Measurements from ENCODE around the gene FEM1B.

The FEM1B gene

GRCh38 chr15:68305420-68305871, 27.9 kb downstream of the FEM1B start:
- no peak for DNase-seq (ENCODE audit: extremely low read depth in 1 of 2, low read depth in 1 of 2)

GRCh38 chr15:68307131-68307928, 29.8 kb downstream of the FEM1B start:
- DNase-seq (ENCODE audit: extremely low read depth in 1 of 2, low read depth in 1 of 2), result no peak

GRCh38 chr15:68309024-68309423, 31.5 kb downstream of the FEM1B start:
- DNase-seq (ENCODE audit: extremely low read depth in 1 of 2, low read depth in 1 of 2), result no peak

GRCh38 chr15:68310178-68310803, 32.7 kb downstream of the FEM1B start:
- DNase-seq (ENCODE audit: extremely low read depth in 1 of 2, low read depth in 1 of 2), result no peak

DNA sequence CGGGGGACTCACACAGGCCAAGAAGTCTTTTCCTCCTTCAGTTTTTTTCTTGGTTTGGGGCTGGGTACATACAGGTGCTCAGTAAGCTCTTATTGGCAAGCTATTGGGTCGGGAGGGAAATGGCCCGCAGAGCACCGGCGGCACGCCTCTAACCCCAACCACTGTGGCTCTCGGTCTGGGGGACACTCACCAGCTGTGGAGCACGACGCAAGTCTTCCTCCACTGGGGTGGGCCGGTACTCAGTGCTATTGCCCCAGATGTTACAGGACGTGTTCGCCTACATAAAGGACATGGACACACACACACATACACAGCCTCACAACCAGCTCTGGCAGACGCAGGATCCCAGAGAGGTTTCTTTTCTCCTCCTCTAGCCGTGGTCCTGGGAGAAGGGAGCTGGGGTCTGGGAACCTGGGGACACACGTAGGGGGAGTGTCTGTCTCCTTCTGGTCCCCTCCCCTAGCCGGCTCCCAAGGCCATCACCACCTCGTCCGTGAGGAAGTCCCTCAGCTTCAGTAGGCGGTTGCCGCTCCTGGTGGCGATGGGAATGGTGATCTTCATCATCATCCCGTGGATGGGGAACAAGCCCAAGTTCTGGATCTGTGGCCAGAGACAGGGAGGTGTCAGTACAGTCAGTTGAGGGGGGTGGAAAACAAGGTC, 33.4 kb downstream of the FEM1B start:
- no peak for DNase-seq (ENCODE audit: extremely low read depth in 1 of 2, low read depth in 1 of 2)

GRCh38 chr15:68311464-68311835, 33.9 kb downstream of the FEM1B start:
- DNase-seq (ENCODE audit: extremely low read depth in 1 of 2, low read depth in 1 of 2), result no peak

- no peak for DNase-seq (ENCODE audit: extremely low read depth in 1 of 2, low read depth in 1 of 2)
These were observed 34.5 kb downstream of the FEM1B start for GRCh38 chr15:68311859-68312557.

DNA sequence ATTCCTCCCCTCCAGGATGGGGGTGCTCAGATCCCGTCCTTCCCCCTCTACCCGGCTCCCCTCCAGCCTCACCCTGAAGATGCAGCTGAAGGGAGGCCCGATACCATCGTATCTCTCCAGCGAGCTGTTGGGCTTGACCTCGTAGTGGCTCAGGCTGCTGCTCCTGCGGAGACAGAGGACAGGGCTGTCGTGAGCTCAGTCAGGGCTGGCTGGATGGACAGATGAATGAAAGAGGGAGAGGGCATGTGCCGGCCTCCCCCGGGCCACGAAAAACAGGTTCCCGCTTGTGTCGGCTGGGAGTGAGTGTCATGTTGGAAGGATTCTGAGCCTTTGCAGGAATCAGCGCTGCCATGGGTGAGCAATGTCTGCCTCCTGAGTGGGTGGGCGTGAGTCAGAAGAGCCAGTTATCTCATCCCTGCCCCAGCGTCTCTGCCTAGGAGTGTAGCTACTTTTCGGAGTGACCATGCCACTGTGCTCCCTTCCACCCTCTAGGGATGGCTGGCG, 35.2 kb downstream of the FEM1B start:
- DNase-seq (ENCODE audit: extremely low read depth in 1 of 2, low read depth in 1 of 2), result no peak

DNA sequence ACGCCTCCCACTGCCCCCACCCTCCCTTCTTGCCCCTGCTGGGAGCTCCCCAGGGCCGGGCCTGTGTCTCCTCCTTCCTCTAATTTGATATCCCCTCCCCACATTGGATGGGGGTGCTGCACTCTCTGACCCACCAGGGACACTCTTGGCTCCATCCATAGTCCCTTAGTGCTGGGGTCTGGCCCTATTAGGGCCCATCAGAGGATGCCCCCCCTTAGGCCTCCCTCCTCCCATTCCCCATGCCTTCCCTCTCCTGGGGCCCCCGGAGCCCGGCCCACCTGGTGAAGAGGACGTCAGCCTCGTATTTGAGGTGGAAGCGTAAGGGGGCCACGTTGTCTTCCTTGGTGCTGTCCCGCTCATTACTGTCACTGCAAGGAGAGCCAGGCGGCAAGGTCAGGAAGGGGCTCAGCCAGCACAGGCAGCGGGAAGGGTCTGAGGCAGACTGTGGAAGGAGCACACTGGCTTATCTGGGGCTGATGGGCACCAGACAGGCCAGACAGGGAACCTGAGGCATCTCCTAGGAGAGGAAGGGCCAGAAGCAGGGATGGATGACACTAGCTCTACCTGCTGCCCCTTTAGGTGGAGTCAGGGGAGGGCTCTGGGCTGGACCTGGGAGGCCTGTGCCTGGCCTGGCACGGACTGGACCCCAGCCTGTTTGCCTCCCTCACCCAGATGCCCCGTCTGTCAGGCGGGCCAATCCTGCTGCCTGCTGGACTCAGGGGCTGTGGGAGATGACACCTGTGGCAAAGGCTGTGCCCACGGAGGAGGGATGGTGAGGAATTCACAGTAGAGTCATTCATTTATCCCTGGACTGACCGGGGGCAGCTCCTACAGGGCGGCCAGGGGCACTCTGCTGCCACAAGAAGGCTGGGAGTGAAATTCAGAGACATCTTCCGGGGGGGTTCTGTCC, 36.2 kb downstream of the FEM1B start:
- DNase-seq (ENCODE audit: extremely low read depth in 1 of 2, low read depth in 1 of 2), result no peak

- DNase-seq (ENCODE audit: extremely low read depth in 1 of 2, low read depth in 1 of 2), result no peak
These were observed 37.0 kb downstream of the FEM1B start for GRCh38 chr15:68314563-68314962.

DNA sequence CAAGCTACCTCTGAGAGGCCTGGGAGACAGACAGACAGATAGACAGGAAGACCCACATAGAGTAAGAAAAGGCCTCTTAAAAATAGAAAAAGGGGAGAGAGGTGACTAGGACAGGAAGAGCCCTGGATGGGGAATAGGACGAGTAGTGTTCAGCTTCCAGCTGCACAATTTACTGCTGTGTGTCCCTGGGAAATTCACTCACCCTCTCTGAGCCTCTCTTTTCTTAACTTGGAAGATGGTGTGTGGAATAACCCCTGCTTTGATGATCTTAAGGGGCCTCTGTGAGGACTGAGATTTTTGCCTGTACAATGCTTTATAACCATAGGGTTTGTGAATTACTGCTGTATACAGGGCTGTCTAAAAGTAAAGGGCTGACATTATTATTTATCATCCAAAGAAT, 37.5 kb downstream of the FEM1B start:
- DNase-seq (ENCODE audit: extremely low read depth in 1 of 2, low read depth in 1 of 2), result no peak

- no peak for DNase-seq (ENCODE audit: extremely low read depth in 1 of 2, low read depth in 1 of 2)
These were observed 38.0 kb downstream of the FEM1B start for GRCh38 chr15:68315495-68316031.

GRCh38 chr15:68316061-68316804, 38.7 kb downstream of the FEM1B start:
- no peak for DNase-seq (ENCODE audit: extremely low read depth in 1 of 2, low read depth in 1 of 2)

DNA sequence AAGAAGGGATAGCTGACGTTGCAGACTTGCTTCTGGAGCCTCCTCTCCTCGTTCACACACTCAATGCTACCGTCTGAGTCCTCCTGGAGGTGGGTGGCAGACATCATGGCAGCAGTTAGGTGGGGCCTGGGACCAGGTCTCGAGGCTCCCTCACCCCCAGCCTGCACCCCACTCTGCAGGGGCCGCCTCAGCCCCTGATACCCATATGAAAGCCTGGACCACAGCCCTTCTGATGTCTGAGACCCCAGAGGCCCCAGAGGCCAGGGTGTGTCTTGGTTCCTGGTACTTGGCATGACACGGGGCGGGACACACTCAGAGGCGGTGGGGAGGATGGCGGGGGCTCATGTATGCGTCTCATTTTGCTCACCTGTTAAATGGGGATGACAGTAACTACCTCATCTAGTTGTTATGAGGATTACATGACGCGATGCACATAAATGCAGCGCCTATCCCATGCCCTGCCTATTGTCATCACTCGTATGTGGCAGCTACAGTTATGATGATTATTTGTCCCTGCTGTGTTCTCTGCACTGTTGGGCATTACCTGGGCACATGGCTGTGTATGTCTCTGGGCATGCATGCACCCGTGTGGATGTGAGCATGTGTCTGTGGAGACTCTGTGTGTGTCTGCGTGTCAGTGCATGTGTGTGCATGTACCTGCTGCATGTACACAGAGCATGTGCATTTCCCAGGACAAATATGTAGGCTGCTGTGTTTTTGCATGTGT, 39.9 kb downstream of the FEM1B start:
- DNase-seq (ENCODE audit: extremely low read depth in 1 of 2, low read depth in 1 of 2), result no peak

DNA sequence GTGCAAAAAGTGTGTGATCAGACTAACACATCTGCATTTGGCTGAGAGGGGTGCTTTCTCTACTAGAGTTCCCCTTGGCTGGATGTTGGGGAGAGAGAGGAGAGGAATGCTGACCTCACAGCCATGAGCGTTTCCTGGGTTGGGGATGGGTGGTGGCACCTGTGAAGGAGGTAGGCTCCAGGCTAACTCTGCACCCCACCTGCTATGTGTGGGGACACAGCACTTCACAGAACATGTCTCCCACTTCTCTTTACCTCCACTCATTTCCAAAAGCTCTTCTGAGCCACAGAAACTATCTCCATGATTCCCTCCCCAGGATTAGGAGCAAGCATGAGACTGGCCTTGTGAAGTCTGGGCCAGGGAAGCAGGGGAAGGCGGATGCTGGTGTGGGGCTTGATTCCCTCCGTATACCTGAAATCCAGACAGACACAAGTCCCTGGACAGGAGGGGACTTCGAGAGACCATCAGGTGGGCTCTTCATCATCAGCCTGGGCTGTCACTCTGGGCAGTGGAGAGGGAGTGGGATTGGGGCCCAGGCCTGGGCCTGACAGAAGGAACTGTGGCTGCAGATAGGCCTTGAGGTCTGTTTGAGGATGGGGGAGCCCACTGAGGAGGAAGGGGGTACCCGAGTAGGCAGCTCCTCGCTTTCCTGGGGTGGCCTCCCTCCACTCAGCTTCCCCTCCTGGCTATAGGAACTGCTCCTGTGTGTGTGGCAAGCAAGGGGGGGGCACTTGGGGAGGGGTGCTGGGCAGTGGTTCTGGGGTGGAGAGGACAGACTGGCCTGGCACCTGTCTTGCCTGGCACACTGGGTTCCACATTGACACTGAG, 40.7 kb downstream of the FEM1B start:
- no peak for DNase-seq (ENCODE audit: extremely low read depth in 1 of 2, low read depth in 1 of 2)

- DNase-seq (ENCODE audit: extremely low read depth in 1 of 2, low read depth in 1 of 2), result no peak
These were observed 41.7 kb downstream of the FEM1B start for GRCh38 chr15:68318931-68319909.

Data from stimulated activated CD8-positive, alpha-beta memory T cell treated with anti-CD3 and anti-CD28 coated beads, Interleukin-7, amount 100 ng/mL, for 48 hours (primary cell).